ENCODE data around the gene MROH2A.

MROH2A gene

DNA sequence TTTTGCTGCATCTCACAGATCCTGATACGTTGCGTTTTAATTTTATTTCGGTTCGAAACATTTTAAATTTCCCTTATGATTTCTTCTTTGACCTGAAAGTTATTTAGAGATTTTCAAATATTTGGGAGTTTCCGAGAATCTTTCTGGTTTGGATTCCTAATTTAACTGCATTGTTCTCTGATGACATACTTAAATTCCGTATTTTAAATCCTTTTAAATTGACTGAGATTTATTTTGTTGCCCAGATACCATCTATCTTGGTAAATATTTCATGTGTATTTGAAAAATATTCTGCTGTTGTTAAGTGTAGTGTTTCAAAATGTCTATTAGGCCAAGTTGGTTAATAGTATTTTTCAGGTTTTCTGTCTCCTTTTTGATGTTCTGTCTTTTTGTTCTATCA lies 37.7 kb downstream of the MROH2A start:
- TF ChIP-seq, protein P1, sequence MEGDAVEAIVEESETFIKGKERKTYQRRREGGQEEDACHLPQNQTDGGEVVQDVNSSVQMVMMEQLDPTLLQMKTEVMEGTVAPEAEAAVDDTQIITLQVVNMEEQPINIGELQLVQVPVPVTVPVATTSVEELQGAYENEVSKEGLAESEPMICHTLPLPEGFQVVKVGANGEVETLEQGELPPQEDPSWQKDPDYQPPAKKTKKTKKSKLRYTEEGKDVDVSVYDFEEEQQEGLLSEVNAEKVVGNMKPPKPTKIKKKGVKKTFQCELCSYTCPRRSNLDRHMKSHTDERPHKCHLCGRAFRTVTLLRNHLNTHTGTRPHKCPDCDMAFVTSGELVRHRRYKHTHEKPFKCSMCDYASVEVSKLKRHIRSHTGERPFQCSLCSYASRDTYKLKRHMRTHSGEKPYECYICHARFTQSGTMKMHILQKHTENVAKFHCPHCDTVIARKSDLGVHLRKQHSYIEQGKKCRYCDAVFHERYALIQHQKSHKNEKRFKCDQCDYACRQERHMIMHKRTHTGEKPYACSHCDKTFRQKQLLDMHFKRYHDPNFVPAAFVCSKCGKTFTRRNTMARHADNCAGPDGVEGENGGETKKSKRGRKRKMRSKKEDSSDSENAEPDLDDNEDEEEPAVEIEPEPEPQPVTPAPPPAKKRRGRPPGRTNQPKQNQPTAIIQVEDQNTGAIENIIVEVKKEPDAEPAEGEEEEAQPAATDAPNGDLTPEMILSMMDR (IDR thresholded peaks at IDR 0.05), result no peak
- H3K27me3 Mint-ChIP-seq (ENCODE audit: low read depth, poor library complexity), result peaks cover 22% of the 10 kb centered on the region
- H3K4me1 Mint-ChIP-seq, result peaks cover 25% of the 10 kb centered on the region
- DNase-seq, result no peak
- no peak overlapping the region for H3K4me3 Mint-ChIP-seq
- H3K36me3 Mint-ChIP-seq (ENCODE audit: low read depth), result no peaks in the 10 kb centered on the region
- no peaks in the 10 kb centered on the region for H3K9me3 Mint-ChIP-seq
- no peak overlapping the region for H3K27ac Mint-ChIP-seq

DNA sequence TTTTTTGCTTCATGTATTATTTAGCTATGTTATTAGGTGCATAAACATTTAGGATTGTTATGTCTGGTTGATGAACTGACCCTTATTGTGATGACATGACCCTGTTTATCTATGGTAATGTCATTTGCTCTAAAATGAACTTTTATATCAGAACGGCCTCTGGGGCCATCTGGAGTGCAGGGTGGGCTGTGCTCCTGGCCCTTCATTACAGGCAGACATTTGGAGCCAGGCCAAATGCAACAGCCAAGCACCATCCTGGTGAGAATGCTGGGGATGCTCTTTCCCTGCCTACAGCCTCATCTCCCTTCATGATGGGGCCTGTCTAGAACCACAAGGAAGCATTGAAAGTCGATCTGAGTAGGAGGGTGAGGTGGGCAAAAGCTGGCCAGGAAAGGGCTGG lies 38.2 kb downstream of the MROH2A start:
- H3K27me3 Mint-ChIP-seq (ENCODE audit: low read depth, poor library complexity), result peaks cover 27% of the 10 kb centered on the region
- no peak for DNase-seq
- TF ChIP-seq, protein P1 (IDR thresholded peaks at IDR 0.05), result no peak
- no peaks in the 10 kb centered on the region for H3K9me3 Mint-ChIP-seq
- H3K36me3 Mint-ChIP-seq (ENCODE audit: low read depth), result no peaks in the 10 kb centered on the region
- H3K4me3 Mint-ChIP-seq, result no peak overlapping the region
- peak overlapping the region; percentile 76 for H3K27ac Mint-ChIP-seq
- H3K4me1 Mint-ChIP-seq, result peaks cover 25% of the 10 kb centered on the region

DNA sequence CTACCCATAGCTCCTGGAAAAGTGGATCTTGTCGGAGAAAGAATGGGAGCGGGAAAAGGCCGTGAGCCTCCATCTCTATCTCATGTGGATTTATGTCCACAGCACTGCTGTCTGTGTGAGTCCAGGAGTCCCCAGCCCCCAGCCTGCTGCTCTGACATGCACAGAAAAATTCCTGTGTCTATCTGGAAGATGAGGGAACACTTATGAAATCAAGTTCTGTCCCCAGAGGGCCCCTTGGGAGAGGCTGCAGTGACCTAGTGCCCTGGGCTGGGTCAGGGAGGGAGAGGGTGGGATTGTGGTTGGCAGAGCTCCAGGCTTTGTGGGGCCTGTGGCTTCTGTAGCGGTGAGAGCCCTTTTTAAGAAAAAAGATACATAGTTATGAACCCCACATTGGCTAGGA lies 38.6 kb downstream of the MROH2A start:
- no peaks in the 10 kb centered on the region for H3K9me3 Mint-ChIP-seq
- TF ChIP-seq, protein P1 (IDR thresholded peaks at IDR 0.05), result no peak
- peaks cover 25% of the 10 kb centered on the region for H3K4me1 Mint-ChIP-seq
- H3K27ac Mint-ChIP-seq, result peak overlapping the region; percentile 76
- H3K36me3 Mint-ChIP-seq (ENCODE audit: low read depth), result no peaks in the 10 kb centered on the region
- no peak overlapping the region for H3K4me3 Mint-ChIP-seq
- no peak for DNase-seq
- H3K27me3 Mint-ChIP-seq (ENCODE audit: low read depth, poor library complexity), result peaks cover 31% of the 10 kb centered on the region

DNA sequence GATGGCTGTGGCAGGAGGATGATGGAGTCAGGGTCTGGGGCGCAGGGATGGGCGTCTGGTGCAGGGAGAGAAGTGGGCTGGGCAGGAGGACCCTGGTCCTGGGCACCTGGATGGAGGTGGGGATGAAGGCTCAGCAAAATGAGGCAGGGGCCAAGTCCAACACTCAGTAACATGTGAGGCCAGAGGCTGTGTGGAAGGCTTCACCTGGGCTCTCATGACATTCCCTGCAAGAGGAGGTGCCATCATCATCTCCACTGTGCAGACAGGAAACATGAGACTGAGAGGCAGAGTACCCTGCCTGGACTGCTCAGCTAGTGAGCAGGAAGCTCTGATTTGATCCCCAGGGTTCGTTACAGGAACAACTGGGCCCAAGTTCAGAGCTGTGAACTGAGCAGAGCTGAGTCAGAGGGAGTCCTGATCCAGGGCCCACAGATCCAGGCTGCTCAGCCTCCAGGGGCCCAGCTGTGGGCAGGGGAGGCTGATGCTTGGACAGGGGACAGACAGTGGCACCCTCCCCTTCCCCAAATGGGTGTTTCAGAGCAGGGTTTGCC lies 39.3 kb downstream of the MROH2A start:
- TF ChIP-seq, protein P1 (IDR thresholded peaks at IDR 0.05), result no peak
- no peak overlapping the region for H3K27ac Mint-ChIP-seq
- H3K9me3 Mint-ChIP-seq, result no peaks in the 10 kb centered on the region
- no peak overlapping the region for H3K4me3 Mint-ChIP-seq
- peaks cover 25% of the 10 kb centered on the region for H3K4me1 Mint-ChIP-seq
- H3K27me3 Mint-ChIP-seq (ENCODE audit: low read depth, poor library complexity), result peaks cover 31% of the 10 kb centered on the region
- H3K36me3 Mint-ChIP-seq (ENCODE audit: low read depth), result no peaks in the 10 kb centered on the region
- no peak for DNase-seq

DNA sequence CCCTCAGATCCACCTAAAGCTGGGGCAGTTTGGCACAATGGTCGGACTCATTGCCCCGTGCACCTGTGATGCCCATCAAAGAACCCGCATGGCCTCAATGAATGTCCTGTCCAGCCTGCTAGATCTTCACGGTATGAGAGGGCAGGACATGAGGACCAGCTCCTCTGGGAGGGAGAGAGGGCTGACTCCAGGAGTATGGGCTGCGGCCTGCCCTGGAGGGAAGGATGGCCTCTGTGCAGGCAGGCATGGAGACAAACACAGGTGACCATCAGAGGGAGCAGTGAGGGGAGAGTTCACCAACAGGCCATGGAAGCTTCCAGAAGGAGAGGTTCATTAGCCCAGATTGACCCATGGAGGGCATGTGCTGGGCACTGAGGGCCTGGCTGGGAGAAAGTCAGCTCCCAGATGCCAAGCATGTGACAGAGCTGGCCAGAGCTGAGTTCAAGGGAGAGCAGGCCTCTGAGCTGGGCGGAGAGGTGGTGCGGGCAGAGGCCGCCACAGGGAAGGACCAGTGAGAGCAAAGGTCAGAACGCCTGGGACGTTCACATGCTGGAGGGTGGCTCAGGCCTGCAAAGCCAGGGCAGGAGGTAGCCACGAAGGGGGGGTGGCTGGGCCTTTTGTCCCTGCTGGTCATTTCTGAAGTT lies 40.0 kb downstream of the MROH2A start:
- peaks cover 28% of the 10 kb centered on the region for H3K27me3 Mint-ChIP-seq (ENCODE audit: low read depth, poor library complexity)
- H3K4me3 Mint-ChIP-seq, result no peak overlapping the region
- TF ChIP-seq, protein P1 (IDR thresholded peaks at IDR 0.05), result no peak
- H3K4me1 Mint-ChIP-seq, result peaks cover 25% of the 10 kb centered on the region
- H3K36me3 Mint-ChIP-seq (ENCODE audit: low read depth), result no peaks in the 10 kb centered on the region
- no peak overlapping the region for H3K27ac Mint-ChIP-seq
- H3K9me3 Mint-ChIP-seq, result no peaks in the 10 kb centered on the region
- DNase-seq, result no peak
